Cardiac muscle cell (in vitro differentiated cells and primary cell): ENCODE measurements around the gene RAB7A. TPM values are rescaled to one million over a fixed set of nuclear protein-coding genes. Genes with fewer than 3 reads are reported as not detected.

Experiments used
- DNase-seq, 2 donors: peaks; one replicate each; pipeline versions ENCODE4 v3.0.0 to v3.0.0-alpha.2; 2010 to 2017; ENCODE audit warnings: low read depth in 1 of 2, low spot score in 1 of 2
- H3K27ac ChIP-seq: fragments of 200-600 bp; sonication (generic); 2 replicates; pipeline ENCODE4 v1.5.1; 2016
- H3K27me3 ChIP-seq: fragments of 200-600 bp; sonication (generic); 2 replicates; pipeline ENCODE4 v1.6.0; 2016; ENCODE audit warnings: control low read depth
- H3K36me3 ChIP-seq: fragments of 200-600 bp; sonication (generic); 2 replicates; pipeline ENCODE4 v1.5.1; 2016; ENCODE audit warnings: control low read depth
- H3K4me1 ChIP-seq: fragments of 200-600 bp; sonication (generic); 2 replicates; pipeline ENCODE4 v1.8.1; 2017; ENCODE audit warnings: low read depth, mild to moderate bottlenecking, mixed run types
- H3K4me3 ChIP-seq: fragments of 200-600 bp; sonication (generic); 2 replicates; pipeline ENCODE4 v1.5.1; 2016; ENCODE audit warnings: mild to moderate bottlenecking
- H3K9me3 ChIP-seq: fragments of 200-600 bp; sonication (generic); 2 replicates; pipeline ENCODE4 v1.5.1; 2017; ENCODE audit warnings: low read depth, mild to moderate bottlenecking, control low read depth
- polyA plus RNA-seq: library from polyadenylated mRNA; unstranded; fragments of >200 nt; fragmentation: Nextera tagmentation; extraction: Ambion mirVana; gene quantifications from 2 replicates; pipeline ENCODE4 v1.2.1, GENCODE V29; 2016
- total RNA-seq: library from RNA; depleted of rRNA; stranded (reverse); fragments of >200 nt; gene quantifications from 2 replicates; pipeline ENCODE4 v1.2.3, GENCODE V29; 2016
- TF ChIP-seq, protein P1 (sequence below): IDR thresholded peaks from 2 replicates; pipeline ENCODE4 v1.5.1; 2012; ENCODE audit warnings: low read depth, mild to moderate bottlenecking, low read length

The RAB7A gene
- 62.3 and 68.1 TPM in 2 replicates for total RNA-seq
- 189 TPM in 2 replicates for polyA plus RNA-seq

DNA sequence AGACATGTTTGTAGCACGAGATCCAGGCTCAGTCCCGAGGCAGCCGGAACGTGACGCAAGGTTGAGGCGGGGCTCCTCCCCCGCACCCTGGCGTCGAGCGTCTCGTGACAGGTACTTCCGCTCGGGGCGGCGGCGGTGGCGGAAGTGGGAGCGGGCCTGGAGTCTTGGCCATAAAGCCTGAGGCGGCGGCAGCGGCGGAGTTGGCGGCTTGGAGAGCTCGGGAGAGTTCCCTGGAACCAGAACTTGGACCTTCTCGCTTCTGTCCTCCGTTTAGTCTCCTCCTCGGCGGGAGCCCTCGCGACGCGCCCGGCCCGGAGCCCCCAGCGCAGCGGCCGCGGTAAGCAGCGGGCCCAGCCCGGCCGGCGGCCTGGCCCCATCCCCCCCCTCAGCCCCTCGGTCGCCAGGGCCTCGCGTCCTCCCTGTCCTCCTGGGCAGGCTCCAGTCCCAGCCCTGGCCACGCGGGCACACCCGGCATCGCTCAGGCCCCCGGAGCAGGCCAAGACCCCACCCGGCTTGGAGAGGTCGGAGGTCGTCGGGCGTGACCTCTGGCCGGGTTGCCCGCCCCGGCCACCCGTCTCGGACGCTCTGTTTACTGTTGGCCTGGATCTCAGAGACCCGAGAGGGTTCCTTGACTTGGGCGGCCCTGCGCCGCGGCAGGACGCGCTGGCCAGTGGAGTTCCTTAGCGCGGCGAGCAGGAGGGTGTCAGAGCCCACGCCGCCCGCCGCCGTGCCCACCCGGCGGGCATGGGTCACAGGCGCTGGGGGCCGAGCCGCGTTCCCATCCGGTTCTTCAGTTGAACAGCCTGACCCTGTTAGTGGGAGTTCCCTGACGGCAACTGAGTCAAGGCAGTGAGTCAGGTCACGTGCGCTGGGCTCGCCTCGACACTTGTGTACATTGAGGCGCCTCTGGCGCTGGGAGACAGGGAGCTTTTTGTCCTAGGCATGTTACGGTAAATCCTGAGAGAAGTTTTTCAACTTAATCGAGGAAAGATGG lies at the start of gene RAB7A:
TSS of gene RAB7A (plus strand) at position 161 of the 994 bp plus-strand sequence. CDS start 69,185 bp downstream, outside the sequence.
- H3K36me3 ChIP-seq, result no peaks in the 10 kb centered on the region
- TF ChIP-seq, protein P1, sequence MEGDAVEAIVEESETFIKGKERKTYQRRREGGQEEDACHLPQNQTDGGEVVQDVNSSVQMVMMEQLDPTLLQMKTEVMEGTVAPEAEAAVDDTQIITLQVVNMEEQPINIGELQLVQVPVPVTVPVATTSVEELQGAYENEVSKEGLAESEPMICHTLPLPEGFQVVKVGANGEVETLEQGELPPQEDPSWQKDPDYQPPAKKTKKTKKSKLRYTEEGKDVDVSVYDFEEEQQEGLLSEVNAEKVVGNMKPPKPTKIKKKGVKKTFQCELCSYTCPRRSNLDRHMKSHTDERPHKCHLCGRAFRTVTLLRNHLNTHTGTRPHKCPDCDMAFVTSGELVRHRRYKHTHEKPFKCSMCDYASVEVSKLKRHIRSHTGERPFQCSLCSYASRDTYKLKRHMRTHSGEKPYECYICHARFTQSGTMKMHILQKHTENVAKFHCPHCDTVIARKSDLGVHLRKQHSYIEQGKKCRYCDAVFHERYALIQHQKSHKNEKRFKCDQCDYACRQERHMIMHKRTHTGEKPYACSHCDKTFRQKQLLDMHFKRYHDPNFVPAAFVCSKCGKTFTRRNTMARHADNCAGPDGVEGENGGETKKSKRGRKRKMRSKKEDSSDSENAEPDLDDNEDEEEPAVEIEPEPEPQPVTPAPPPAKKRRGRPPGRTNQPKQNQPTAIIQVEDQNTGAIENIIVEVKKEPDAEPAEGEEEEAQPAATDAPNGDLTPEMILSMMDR, result no peak
- H3K9me3 ChIP-seq, result no peaks in the 10 kb centered on the region
- peaks cover 25% of the 10 kb centered on the region for H3K4me1 ChIP-seq
- no peaks in the 10 kb centered on the region for H3K27me3 ChIP-seq
- peak within 1 kb of the TSS; percentile 93 for H3K4me3 ChIP-seq
- peak; percentile 98 to 99 for DNase-seq
- peak within 1 kb of the TSS; percentile 99 for H3K27ac ChIP-seq

DNA sequence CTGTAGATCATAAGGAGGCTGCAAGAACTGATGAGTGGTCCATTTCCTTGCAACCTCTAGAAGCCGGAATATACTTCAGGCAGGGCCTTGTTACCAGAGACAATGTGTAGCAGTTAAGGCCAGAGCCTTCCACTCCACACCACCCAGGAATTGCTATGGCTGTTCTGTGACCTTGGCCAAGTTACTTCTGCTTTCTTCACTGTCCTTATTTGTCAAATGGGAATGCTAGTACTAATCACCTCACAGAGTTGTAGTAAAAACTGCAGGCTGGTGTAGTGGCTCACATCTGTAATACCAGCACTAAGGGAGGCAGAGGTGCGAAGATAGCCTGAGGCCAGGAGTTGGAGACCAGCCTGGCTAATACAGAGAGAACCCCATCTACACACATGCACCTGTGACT lies 46.6 kb upstream of the RAB7A start:
- TF ChIP-seq, protein P1, result no peak

DNA sequence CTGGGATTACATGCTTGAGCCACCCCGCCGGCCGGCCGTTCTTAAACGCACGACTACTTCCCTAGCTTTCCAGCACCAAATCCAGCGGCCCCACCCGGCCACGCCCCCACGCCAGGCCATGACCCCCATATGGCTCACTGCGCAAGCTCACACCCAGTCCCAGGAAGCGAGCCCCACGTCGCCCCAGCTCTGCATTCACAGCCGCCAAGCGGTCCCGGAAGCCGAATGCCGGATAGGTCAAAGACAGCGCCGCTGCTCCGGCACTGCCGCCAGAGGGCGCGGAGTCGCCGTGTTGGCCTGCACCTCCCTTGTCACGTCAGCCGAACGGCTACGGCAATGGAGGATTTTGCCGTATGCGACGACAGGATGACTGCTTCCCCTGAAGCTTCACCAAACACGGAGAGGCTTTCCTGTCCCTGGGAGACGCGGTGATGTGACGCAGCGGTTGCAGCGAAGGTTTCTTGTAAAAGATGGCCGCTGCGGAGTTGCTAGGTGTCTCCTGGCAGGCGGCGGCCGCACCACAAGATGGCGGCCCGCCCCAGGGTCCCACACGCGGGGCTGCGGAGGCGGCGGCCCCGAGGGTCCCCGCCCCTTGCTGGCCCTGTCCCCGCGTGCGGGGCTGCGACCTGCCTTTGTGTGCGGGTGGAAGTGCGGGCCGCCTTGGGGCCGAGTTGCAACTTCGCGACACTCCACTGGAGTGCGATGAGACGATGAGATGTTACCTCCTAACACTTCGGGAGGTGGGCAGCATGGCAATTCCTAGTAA lies 45.2 kb upstream of the RAB7A start:
- TF ChIP-seq, protein P1, result peak; percentile 97
- H3K9me3 ChIP-seq, result no peaks in the 10 kb centered on the region
- peak; percentile 99 to 100 for DNase-seq
- peak overlapping the region; percentile 93 for H3K27ac ChIP-seq
- H3K36me3 ChIP-seq, result no peaks in the 10 kb centered on the region
- H3K4me3 ChIP-seq, result peak overlapping the region; percentile 25
- no peaks in the 10 kb centered on the region for H3K27me3 ChIP-seq
- H3K4me1 ChIP-seq, result peaks cover 11% of the 10 kb centered on the region

More for the DNA sequence above, 46.6 kb upstream of the RAB7A start:
- no peaks in the 10 kb centered on the region for H3K9me3 ChIP-seq
- H3K27me3 ChIP-seq, result no peaks in the 10 kb centered on the region
- H3K4me1 ChIP-seq, result peaks cover 16% of the 10 kb centered on the region
- no peaks in the 10 kb centered on the region for H3K36me3 ChIP-seq
- H3K4me3 ChIP-seq, result no peak overlapping the region
- DNase-seq, result no peak
- peak overlapping the region; percentile 93 for H3K27ac ChIP-seq

DNA sequence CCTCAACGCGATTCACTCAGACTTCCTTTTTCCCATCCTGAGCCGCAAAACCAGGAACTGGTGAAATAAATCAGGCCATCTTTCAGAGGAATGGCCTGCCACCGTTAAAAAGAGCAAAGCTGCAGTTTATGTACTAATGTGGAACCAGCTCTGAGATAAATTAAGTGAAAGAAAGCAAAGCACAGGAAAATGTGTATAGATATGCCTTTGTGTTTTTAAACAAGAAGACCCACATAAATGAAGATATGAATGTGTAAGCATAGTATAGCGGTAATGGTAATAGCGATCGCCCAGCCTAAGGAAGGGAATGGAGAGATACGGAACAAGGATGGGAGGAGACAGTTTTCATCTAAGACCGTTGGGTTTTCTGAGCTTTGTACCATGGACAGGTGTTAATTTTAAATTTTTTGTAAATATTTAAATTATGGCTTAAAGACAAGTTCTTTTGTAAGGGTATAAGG lies 44.6 kb upstream of the RAB7A start:
- TF ChIP-seq, protein P1, result no peak
- no peak for DNase-seq
- H3K27ac ChIP-seq, result peak overlapping the region; percentile 93
- no peaks in the 10 kb centered on the region for H3K36me3 ChIP-seq
- no peaks in the 10 kb centered on the region for H3K9me3 ChIP-seq
- H3K27me3 ChIP-seq, result no peaks in the 10 kb centered on the region
- H3K4me1 ChIP-seq, result peaks cover 9% of the 10 kb centered on the region
- H3K4me3 ChIP-seq, result peak overlapping the region; percentile 25

DNA sequence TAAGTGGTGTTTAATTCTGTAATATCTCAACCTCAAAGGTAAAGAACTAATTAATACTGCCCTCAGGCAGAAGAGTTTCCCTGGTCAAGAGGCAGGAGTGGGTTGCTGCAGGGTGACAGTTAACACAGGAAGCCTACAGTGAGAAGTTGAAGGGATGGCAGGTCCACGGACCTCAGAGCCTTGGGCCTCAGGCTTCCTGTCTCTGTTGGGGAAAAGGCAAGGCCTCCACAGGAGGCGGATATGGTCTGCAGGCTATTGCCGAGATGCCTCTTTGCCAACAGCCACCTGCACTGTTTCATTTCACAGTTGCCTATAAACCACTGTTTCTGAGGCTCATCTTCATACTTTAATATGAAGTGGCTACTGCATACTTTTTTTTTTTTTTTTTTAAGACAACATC lies 42.0 kb upstream of the RAB7A start:
- Histone ChIP-seq H3K27ac (no peak overlapping the region), H3K36me3 (no peaks in the 10 kb centered on the region), H3K27me3 (no peaks in the 10 kb centered on the region), H3K4me1 (peaks cover 9% of the 10 kb centered on the region), H3K4me3 (no peak overlapping the region), H3K9me3 (no peaks in the 10 kb centered on the region)
- no peak for DNase-seq
- TF ChIP-seq, protein P1, result no peak
